Suprapubic skin (tissue), 3 donors: ENCODE measurements around the gene SVIL.

Source experiments
- CTCF ChIP-seq, 2 donors: fragments of 200-600 bp in 1 of 2; fragments of 450-650 bp in 1 of 2; sonication (generic) in 1 of 2; IDR thresholded peaks; one replicate each; pipeline ENCODE4 v1.5.1; 2016 to 2019; ENCODE audit warnings: antibody characterized with exemption in 2 of 2, mild to moderate bottlenecking in 1 of 2, moderate library complexity in 1 of 2
- POLR2AphosphoS5 ChIP-seq, 3 donors: sonication (generic); formaldehyde crosslinking; IDR thresholded peaks; one replicate each; pipeline ENCODE4 v1.6.1; 2017; ENCODE audit warnings: antibody characterized with exemption in 3 of 3

GRCh38 chr10:29666201-29666600 is 31.4 kb upstream of the SVIL start:
- TF ChIP-seq CTCF (IDR thresholded peaks at IDR 0.05), result no peak
- TF ChIP-seq POLR2AphosphoS5 (IDR thresholded peaks at IDR 0.05), result no peak
